Measurements from ENCODE around the gene RBM4. TPM values are rescaled to one million over a fixed set of nuclear protein-coding genes. Genes with fewer than 3 reads are reported as not detected.
"Not testable (repeated sequence)": the region's sequence is repeated elsewhere in the genome, so short reads cannot be mapped to it uniquely, and the experiment has no call there.

Gene RBM4
- total RNA-seq, 1 donor from 2014 or later = 168 TPM

DNA sequence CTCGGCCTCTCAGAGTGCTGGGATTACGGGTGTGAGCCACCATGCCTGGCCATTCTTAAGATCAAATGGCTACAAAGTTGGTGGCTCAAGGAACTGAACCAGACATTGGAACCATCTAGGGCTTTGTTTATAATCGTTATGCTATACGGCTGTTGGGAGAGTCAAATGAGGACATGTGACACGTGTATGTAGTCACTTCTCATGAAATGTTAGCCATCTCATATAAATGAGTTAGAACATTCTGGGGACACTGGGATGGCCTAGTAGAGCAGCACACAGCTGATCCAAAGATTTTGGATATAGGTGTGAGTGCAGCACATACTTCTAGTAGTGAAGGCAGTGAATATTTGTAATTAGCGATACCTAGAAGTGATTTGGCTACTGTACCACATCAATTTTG is 6.6 kb upstream of the RBM4 start:
- Histone ChIP-seq H3K36me3 (ENCODE audit: control insufficient read depth, insufficient read depth, low read length) (peaks cover 5% of the 10 kb centered on the region), H3K4me3 (ENCODE audit: low read depth, low read length) (no peak overlapping the region), H3K27me3 (ENCODE audit: control insufficient read depth, insufficient read depth, low read length) (no peaks in the 10 kb centered on the region)
- no peak for DNase-seq (ENCODE audit: low read depth)
- TF ChIP-seq CTCF (IDR thresholded peaks at IDR 0.05; ENCODE audit: insufficient read depth, low read length, poor library complexity, severe bottlenecking) = no peak

- DNase-seq (ENCODE audit: low read depth) = no peak
- Histone ChIP-seq H3K27me3 (ENCODE audit: control insufficient read depth, insufficient read depth, low read length) (no peaks in the 10 kb centered on the region), H3K4me3 (ENCODE audit: low read depth, low read length) (no peak overlapping the region), H3K36me3 (ENCODE audit: control insufficient read depth, insufficient read depth, low read length) (peaks cover 2% of the 10 kb centered on the region)
- TF ChIP-seq CTCF (IDR thresholded peaks at IDR 0.05; ENCODE audit: insufficient read depth, low read length, poor library complexity, severe bottlenecking) = no peak
Measured at GRCh38 chr11:66632952-66633351, 5.6 kb upstream of the RBM4 start.

GRCh38 chr11:66636411-66636810 is 2.1 kb upstream of the RBM4 start:
- DNase-seq (ENCODE audit: low read depth) = no peak
- TF ChIP-seq CTCF (IDR thresholded peaks at IDR 0.05; ENCODE audit: insufficient read depth, low read length, poor library complexity, severe bottlenecking) = no peak
- no peaks in the 10 kb centered on the region for H3K27me3 ChIP-seq (ENCODE audit: control insufficient read depth, insufficient read depth, low read length)
- no peak overlapping the region for H3K4me3 ChIP-seq (ENCODE audit: low read depth, low read length)
- H3K36me3 ChIP-seq (ENCODE audit: control insufficient read depth, insufficient read depth, low read length) = no peaks in the 10 kb centered on the region

GRCh38 chr11:66637557-66638176 is 836 bp upstream of the RBM4 start:
- Histone ChIP-seq H3K36me3 (ENCODE audit: control insufficient read depth, insufficient read depth, low read length) (no peaks in the 10 kb centered on the region), H3K27me3 (ENCODE audit: control insufficient read depth, insufficient read depth, low read length) (no peaks in the 10 kb centered on the region), H3K4me3 (ENCODE audit: low read depth, low read length) (peak overlapping the region; percentile 31)
- DNase-seq (ENCODE audit: low read depth) = no peak
- no peak for TF ChIP-seq CTCF (IDR thresholded peaks at IDR 0.05; ENCODE audit: insufficient read depth, low read length, poor library complexity, severe bottlenecking)

DNA sequence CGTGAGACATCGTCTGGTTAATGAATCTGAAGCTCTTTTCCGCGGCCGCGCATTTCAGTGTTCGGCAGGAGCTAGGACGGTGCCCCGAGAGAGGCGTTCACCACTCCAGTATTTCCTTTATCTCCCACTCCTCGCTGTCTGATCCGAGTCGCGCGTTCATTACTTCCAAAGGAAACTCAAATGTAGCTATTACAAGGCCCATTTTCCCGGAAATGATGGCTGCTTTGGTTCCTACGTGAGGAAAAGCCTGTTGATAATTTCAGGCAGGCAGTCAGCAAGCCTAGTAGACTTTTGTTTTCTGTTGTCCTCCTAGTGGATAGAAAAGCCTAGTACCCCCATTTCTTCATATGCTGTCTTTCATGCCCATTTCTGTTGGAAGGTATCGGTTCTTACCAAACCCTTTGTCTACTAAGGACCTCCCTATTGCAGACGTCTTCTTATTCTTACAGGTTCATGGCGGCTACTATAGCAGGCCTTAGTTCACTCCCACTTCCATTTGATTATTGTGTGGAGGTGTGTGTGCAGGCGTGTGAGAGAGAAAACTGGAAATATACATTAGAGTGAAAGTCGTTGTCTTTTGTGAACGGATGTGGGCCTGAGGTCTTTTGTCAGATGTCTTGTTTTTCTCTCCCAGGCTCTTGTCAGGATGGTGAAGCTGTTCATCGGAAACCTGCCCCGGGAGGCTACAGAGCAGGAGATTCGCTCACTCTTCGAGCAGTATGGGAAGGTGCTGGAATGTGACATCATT is 737 bp downstream of the RBM4 start:
- Histone ChIP-seq H3K4me3 (ENCODE audit: low read depth, low read length) (peak overlapping the region; percentile 93), H3K27me3 (ENCODE audit: control insufficient read depth, insufficient read depth, low read length) (no peaks in the 10 kb centered on the region), H3K36me3 (ENCODE audit: control insufficient read depth, insufficient read depth, low read length) (peaks cover 1% of the 10 kb centered on the region)
- DNase-seq (ENCODE audit: low read depth) = no peak
- no peak for TF ChIP-seq CTCF (IDR thresholded peaks at IDR 0.05; ENCODE audit: insufficient read depth, low read length, poor library complexity, severe bottlenecking)

GRCh38 chr11:66639814-66640340 is 1.4 kb downstream of the RBM4 start:
- not testable (repeated sequence) for DNase-seq (ENCODE audit: low read depth); H3K36me3 ChIP-seq (ENCODE audit: control insufficient read depth, insufficient read depth, low read length); H3K27me3 ChIP-seq (ENCODE audit: control insufficient read depth, insufficient read depth, low read length)
- H3K4me3 ChIP-seq (ENCODE audit: low read depth, low read length) = peak overlapping the region; percentile 93

Data from kidney epithelial cell (primary cell).